Natural killer cell (primary cell): ENCODE results near the gene MIDN. TPM values are rescaled to one million over a fixed set of nuclear protein-coding genes. Genes with fewer than 3 reads are reported as not detected.

Experiments used
- ATAC-seq, 3 donors: fragments of 150-1000 bp in 2 of 3; fragments of 200-7000 bp in 1 of 3; cut with Tn5 transposase; 1 replicate in 1 of 3; 2 replicates in 2 of 3; pipeline ENCODE4 v1.10.0; 2021; ENCODE audit warnings: mild to moderate bottlenecking in 2 of 3, moderate library complexity in 2 of 3
- DNase-seq, 2 donors: peaks; one replicate each; pipeline versions ENCODE4 v3.0.0 to v3.0.0-alpha.2; 2013 to 2021; ENCODE audit warnings: mixed read lengths in 1 of 2
- H3K27ac ChIP-seq: one replicate; pipeline ENCODE4 v1.5.1; 2013; ENCODE audit warnings: mild to moderate bottlenecking, low read length
- H3K27me3 ChIP-seq: one replicate; pipeline ENCODE4 v1.6.1; 2013; ENCODE audit warnings: low read length; ENCODE audit not compliant: control insufficient read depth, insufficient read depth
- H3K36me3 ChIP-seq: one replicate; pipeline ENCODE4 v1.6.1; 2013; ENCODE audit warnings: low read length; ENCODE audit not compliant: control insufficient read depth, insufficient read depth
- H3K4me1 ChIP-seq: one replicate; pipeline ENCODE4 v1.6.1; 2013; ENCODE audit warnings: low read length; ENCODE audit not compliant: control insufficient read depth, insufficient read depth
- H3K4me3 ChIP-seq: one replicate; pipeline ENCODE4 v1.5.1; 2013; ENCODE audit warnings: low read length
- H3K9me3 ChIP-seq: one replicate; pipeline ENCODE4 v1.6.1; 2013; ENCODE audit warnings: low read length; ENCODE audit not compliant: control insufficient read depth, insufficient read depth
- H3K27ac Mint-ChIP-seq, 2 donors: one replicate each; pipeline ENCODE4 v1.8.0; 2022; ENCODE audit warnings: mild to moderate bottlenecking in 2 of 2, mixed read lengths in 2 of 2, moderate library complexity in 1 of 2
- H3K27me3 Mint-ChIP-seq, 2 donors: one replicate each; pipeline ENCODE4 v1.8.0; 2022; ENCODE audit warnings: low read depth in 2 of 2, mixed read lengths in 2 of 2
- H3K36me3 Mint-ChIP-seq: one replicate; pipeline ENCODE4 v1.8.0; 2022; ENCODE audit warnings: mixed read lengths
- H3K4me1 Mint-ChIP-seq, 2 donors: one replicate each; pipeline ENCODE4 v1.8.0; 2022; ENCODE audit warnings: mixed read lengths in 2 of 2
- H3K4me3 Mint-ChIP-seq: one replicate; pipeline ENCODE4 v1.8.0; 2022; ENCODE audit warnings: mild to moderate bottlenecking, moderate library complexity, mixed read lengths
- H3K9me3 Mint-ChIP-seq, 2 donors: one replicate each; pipeline ENCODE4 v1.8.0; 2022; ENCODE audit warnings: mixed read lengths in 2 of 2
- CTCF ChIP-seq: fragments of 200-600 bp; IDR thresholded peaks from one replicate; pipeline ENCODE4 v1.8.0; 2022; ENCODE audit warnings: antibody characterized with exemption
- WGBS: methylation state at CpG from one replicate; pipeline ENCODE4 v1.1.7; 2013; ENCODE audit warnings: missing lambda C conversion rate; ENCODE audit not compliant: insufficient coverage; 5-methylcytosine and 5-hydroxymethylcytosine counted together
- intact Hi-C: fragments of 100-400 bp; cut with micrococcal nuclease; formaldehyde crosslinking; loops from one replicate; pipeline ENCODE4 v1.14.2; 2022
- total RNA-seq, 4 donors: library from RNA; stranded (reverse); fragments of 120-200 nt in 1 of 4; gene quantifications; one replicate each; pipeline versions ENCODE4 v1.2.3 to v1.2.4, GENCODE V29; 2013 to 2022

Gene MIDN
- total RNA-seq, 3 donors from 2014 or later (not counting 1 experiment from before 2014, with no cell fraction given) = 296 to 367 (median 314) TPM

- Mint-ChIP-seq H3K27me3 (no peaks in the 10 kb centered on the region), H3K36me3 (no peaks in the 10 kb centered on the region), H3K4me3 (no peak overlapping the region), H3K4me1 (peaks cover 30 to 42% of the 10 kb centered on the region in 2 donors), H3K9me3 (no peaks in the 10 kb centered on the region), H3K27ac (peak overlapping the region in 1 of 2 donors; percentile 29)
- 92% methylated on average over 33 of the region's 33 CpGs for WGBS
- intact Hi-C loops = no loop called here
- Histone ChIP-seq H3K4me1 (peaks cover 46% of the 10 kb centered on the region), H3K36me3 (peaks cover 11% of the 10 kb centered on the region), H3K4me3 (no peak overlapping the region), H3K9me3 (no peaks in the 10 kb centered on the region), H3K27ac (no peak overlapping the region), H3K27me3 (no peaks in the 10 kb centered on the region)
- ATAC-seq = no peak
- no peak for DNase-seq
- no peak for TF ChIP-seq CTCF
Observed at GRCh38 chr19:1211494-1212234, 36.7 kb upstream of the MIDN start.

- H3K4me3 ChIP-seq = no peak overlapping the region
- peaks cover 28% of the 10 kb centered on the region for H3K4me1 ChIP-seq
- 63% methylated on average over 39 of the region's 39 CpGs for WGBS
Observed at GRCh38 chr19:1213391-1214286, 34.7 kb upstream of the MIDN start.

DNA sequence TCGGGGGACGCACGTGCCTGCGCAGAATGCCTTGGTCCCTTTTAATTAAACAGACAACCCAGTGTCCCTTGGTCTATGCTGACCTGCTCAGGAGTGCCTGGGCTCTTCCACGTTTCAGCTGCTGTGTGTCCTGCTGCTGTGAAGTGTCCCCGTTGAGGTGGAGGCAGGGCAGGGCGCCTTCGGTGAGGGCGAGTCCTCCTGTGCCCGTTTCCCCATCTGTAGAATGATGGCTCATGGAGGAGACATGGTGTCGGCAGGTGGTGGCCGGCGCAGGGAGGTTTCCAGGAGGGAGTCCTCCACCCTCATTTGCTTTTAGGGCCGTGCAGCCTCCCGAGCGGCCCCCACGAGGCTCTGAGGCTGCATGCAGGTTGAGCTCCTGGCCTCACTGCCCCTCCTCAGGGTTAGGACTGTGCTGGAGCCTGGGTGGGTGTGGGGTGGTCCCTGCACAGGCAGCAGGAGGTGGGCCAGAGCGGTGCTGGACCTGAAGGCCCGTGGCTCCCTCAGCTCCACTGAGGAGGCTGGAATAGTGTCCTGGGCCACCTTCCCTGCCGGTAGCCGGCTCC is 34.0 kb upstream of the MIDN start:
- H3K27me3 Mint-ChIP-seq = no peaks in the 10 kb centered on the region
- Histone ChIP-seq H3K36me3 (peaks cover 9% of the 10 kb centered on the region), H3K27me3 (no peaks in the 10 kb centered on the region), H3K4me3 (no peak overlapping the region), H3K4me1 (peaks cover 22% of the 10 kb centered on the region), H3K27ac (peak overlapping the region; percentile 8), H3K9me3 (no peaks in the 10 kb centered on the region)
- TF ChIP-seq CTCF = no peak
- intact Hi-C loops = no loop called here
- H3K27ac Mint-ChIP-seq = peak overlapping the region; percentile 82 to 89
- no peaks in the 10 kb centered on the region for H3K9me3 Mint-ChIP-seq
- no peaks in the 10 kb centered on the region for H3K36me3 Mint-ChIP-seq
- DNase-seq = no peak
- no peak overlapping the region for H3K4me3 Mint-ChIP-seq
- WGBS = 75% methylated on average over 21 of the region's 21 CpGs
- H3K4me1 Mint-ChIP-seq = peaks cover 17 to 26% of the 10 kb centered on the region in 2 donors
- no peak for ATAC-seq

More at GRCh38 chr19:1213391-1214286, 34.7 kb upstream of the MIDN start:
- Histone ChIP-seq H3K27me3 (no peaks in the 10 kb centered on the region), H3K27ac (peak overlapping the region; percentile 61), H3K36me3 (peaks cover 11% of the 10 kb centered on the region), H3K9me3 (no peaks in the 10 kb centered on the region)
- TF ChIP-seq CTCF = no peak
- peak overlapping the region; percentile 82 to 89 for H3K27ac Mint-ChIP-seq
- no peaks in the 10 kb centered on the region for H3K36me3 Mint-ChIP-seq
- no peaks in the 10 kb centered on the region for H3K9me3 Mint-ChIP-seq
- intact Hi-C loops = no loop called here
- peaks cover 17 to 27% of the 10 kb centered on the region in 2 donors for H3K4me1 Mint-ChIP-seq
- H3K4me3 Mint-ChIP-seq = peak overlapping the region; percentile 49
- ATAC-seq = peak; percentile 75 to 85 (median 76)
- H3K27me3 Mint-ChIP-seq = no peaks in the 10 kb centered on the region
- DNase-seq = peak in 1 of 2 donors; percentile 80
